ENCODE results near the gene CMA1. TPM values are rescaled to one million over a fixed set of nuclear protein-coding genes. Genes with fewer than 3 reads are reported as not detected.
"Not testable (repeated sequence)": the region's sequence is repeated elsewhere in the genome, so short reads cannot be mapped to it uniquely, and the experiment has no call there.

CMA1 gene
- not detected for total RNA-seq

GRCh38 chr14:24508155-24508840, at the start of gene CMA1:
CMA1 (minus strand) TSS chr14:24508265; CDS start chr14:24508235, 30 bp downstream.
- no peak for TF ChIP-seq CTCF (IDR thresholded peaks at IDR 0.05)
- Histone ChIP-seq H3K27me3 (no peaks in the 10 kb centered on the region), H3K9me3 (no peaks in the 10 kb centered on the region), H3K27ac (no peak within 1 kb of the TSS), H3K4me1 (no peaks in the 10 kb centered on the region), H3K4me3 (no peak within 1 kb of the TSS), H3K36me3 (no peaks in the 10 kb centered on the region)
- no peak for DNase-seq (ENCODE audit: low spot score)

GRCh38 chr14:24556756-24557155, 48.7 kb upstream of the CMA1 start:
- no peaks in the 10 kb centered on the region for H3K4me1 ChIP-seq
- TF ChIP-seq CTCF (IDR thresholded peaks at IDR 0.05): no peak
- no peaks in the 10 kb centered on the region for H3K36me3 ChIP-seq
- no peak overlapping the region for H3K4me3 ChIP-seq
- DNase-seq (ENCODE audit: low spot score): no peak
- no peak overlapping the region for H3K27ac ChIP-seq
- no peaks in the 10 kb centered on the region for H3K9me3 ChIP-seq
- H3K27me3 ChIP-seq: no peaks in the 10 kb centered on the region

- not testable (repeated sequence) for H3K4me1 ChIP-seq; H3K36me3 ChIP-seq; H3K27me3 ChIP-seq; H3K4me3 ChIP-seq; DNase-seq (ENCODE audit: low spot score); H3K27ac ChIP-seq
- peaks cover 0 to 17% of the 10 kb centered on the region in 2 donors for H3K9me3 ChIP-seq
Measured at GRCh38 chr14:24549064-24549463, 41.0 kb upstream of the CMA1 start.

- H3K4me1 ChIP-seq: no peaks in the 10 kb centered on the region
- DNase-seq (ENCODE audit: low spot score): no peak
- H3K27ac ChIP-seq: no peak overlapping the region
- no peak for TF ChIP-seq CTCF (IDR thresholded peaks at IDR 0.05)
- H3K36me3 ChIP-seq: no peaks in the 10 kb centered on the region
- H3K4me3 ChIP-seq: no peak overlapping the region
- H3K27me3 ChIP-seq: no peaks in the 10 kb centered on the region
- no peaks in the 10 kb centered on the region for H3K9me3 ChIP-seq
Measured at GRCh38 chr14:24542346-24542936, 34.4 kb upstream of the CMA1 start.

GRCh38 chr14:24535737-24536136, 27.7 kb upstream of the CMA1 start:
- H3K27ac ChIP-seq: no peak overlapping the region
- no peaks in the 10 kb centered on the region for H3K4me1 ChIP-seq
- no peak for TF ChIP-seq CTCF (IDR thresholded peaks at IDR 0.05)
- H3K27me3 ChIP-seq: no peaks in the 10 kb centered on the region
- H3K9me3 ChIP-seq: no peaks in the 10 kb centered on the region
- DNase-seq (ENCODE audit: low spot score): no peak
- no peaks in the 10 kb centered on the region for H3K36me3 ChIP-seq
- no peak overlapping the region for H3K4me3 ChIP-seq

GRCh38 chr14:24534286-24534685, 26.2 kb upstream of the CMA1 start:
- DNase-seq (ENCODE audit: low spot score): no peak
- Histone ChIP-seq H3K9me3 (no peaks in the 10 kb centered on the region), H3K27ac (no peak overlapping the region), H3K27me3 (no peaks in the 10 kb centered on the region), H3K4me3 (no peak overlapping the region), H3K36me3 (no peaks in the 10 kb centered on the region), H3K4me1 (no peaks in the 10 kb centered on the region)
- no peak for TF ChIP-seq CTCF (IDR thresholded peaks at IDR 0.05)

GRCh38 chr14:24525877-24526620, 18.0 kb upstream of the CMA1 start:
- not testable (repeated sequence) for DNase-seq (ENCODE audit: low spot score); H3K9me3 ChIP-seq; H3K27me3 ChIP-seq; H3K4me3 ChIP-seq; H3K27ac ChIP-seq; H3K36me3 ChIP-seq; H3K4me1 ChIP-seq

Data from right atrium auricular region (tissue), 2 donors.